Measurements from ENCODE around the gene ABHD1.

The ABHD1 gene

GRCh38 chr2:27162151-27163121 is 38.8 kb downstream of the ABHD1 start:
- H3K27me3 ChIP-seq (ENCODE audit: insufficient read depth, poor library complexity, severe bottlenecking): no peaks in the 10 kb centered on the region
- no peak overlapping the region for H3K27ac ChIP-seq (replicated peaks)
- no peak overlapping the region for H3K4me3 ChIP-seq (replicated peaks; ENCODE audit: insufficient read depth, low read length)
- no peak for TF ChIP-seq REST (IDR thresholded peaks at IDR 0.05; ENCODE audit: insufficient replicate concordance, low read depth)
- TF ChIP-seq, protein P1, sequence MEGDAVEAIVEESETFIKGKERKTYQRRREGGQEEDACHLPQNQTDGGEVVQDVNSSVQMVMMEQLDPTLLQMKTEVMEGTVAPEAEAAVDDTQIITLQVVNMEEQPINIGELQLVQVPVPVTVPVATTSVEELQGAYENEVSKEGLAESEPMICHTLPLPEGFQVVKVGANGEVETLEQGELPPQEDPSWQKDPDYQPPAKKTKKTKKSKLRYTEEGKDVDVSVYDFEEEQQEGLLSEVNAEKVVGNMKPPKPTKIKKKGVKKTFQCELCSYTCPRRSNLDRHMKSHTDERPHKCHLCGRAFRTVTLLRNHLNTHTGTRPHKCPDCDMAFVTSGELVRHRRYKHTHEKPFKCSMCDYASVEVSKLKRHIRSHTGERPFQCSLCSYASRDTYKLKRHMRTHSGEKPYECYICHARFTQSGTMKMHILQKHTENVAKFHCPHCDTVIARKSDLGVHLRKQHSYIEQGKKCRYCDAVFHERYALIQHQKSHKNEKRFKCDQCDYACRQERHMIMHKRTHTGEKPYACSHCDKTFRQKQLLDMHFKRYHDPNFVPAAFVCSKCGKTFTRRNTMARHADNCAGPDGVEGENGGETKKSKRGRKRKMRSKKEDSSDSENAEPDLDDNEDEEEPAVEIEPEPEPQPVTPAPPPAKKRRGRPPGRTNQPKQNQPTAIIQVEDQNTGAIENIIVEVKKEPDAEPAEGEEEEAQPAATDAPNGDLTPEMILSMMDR (IDR thresholded peaks at IDR 0.05; ENCODE audit: insufficient read depth, low read length): no peak
- TF ChIP-seq GABPA (IDR thresholded peaks at IDR 0.05; ENCODE audit: low read depth): no peak
- no peak for TF ChIP-seq SPI1 (IDR thresholded peaks at IDR 0.05; ENCODE audit: borderline replicate concordance, low read depth)
- no peak for TF ChIP-seq POLR2AphosphoS5 (IDR thresholded peaks at IDR 0.05; ENCODE audit: low read depth)
- DNase-seq (ENCODE audit: low read depth in 1 of 2, low spot score in 1 of 2): no peak

GRCh38 chr2:27164960-27165763 is 41.5 kb downstream of the ABHD1 start:
- no peaks in the 10 kb centered on the region for H3K27me3 ChIP-seq (ENCODE audit: insufficient read depth, poor library complexity, severe bottlenecking)
- DNase-seq (ENCODE audit: low read depth in 1 of 2, low spot score in 1 of 2): no peak
- H3K27ac ChIP-seq (replicated peaks): no peak overlapping the region
- TF ChIP-seq SPI1 (IDR thresholded peaks at IDR 0.05; ENCODE audit: borderline replicate concordance, low read depth): no peak
- no peak for TF ChIP-seq REST (IDR thresholded peaks at IDR 0.05; ENCODE audit: insufficient replicate concordance, low read depth)
- TF ChIP-seq GABPA (IDR thresholded peaks at IDR 0.05; ENCODE audit: low read depth): no peak
- no peak for TF ChIP-seq POLR2AphosphoS5 (IDR thresholded peaks at IDR 0.05; ENCODE audit: low read depth)
- TF ChIP-seq, protein P1 (IDR thresholded peaks at IDR 0.05; ENCODE audit: insufficient read depth, low read length): no peak
- H3K4me3 ChIP-seq (replicated peaks; ENCODE audit: insufficient read depth, low read length): no peak overlapping the region

- no peak for TF ChIP-seq SPI1 (IDR thresholded peaks at IDR 0.05; ENCODE audit: borderline replicate concordance, low read depth)
- TF ChIP-seq POLR2AphosphoS5 (IDR thresholded peaks at IDR 0.05; ENCODE audit: low read depth): no peak
- TF ChIP-seq, protein P1 (IDR thresholded peaks at IDR 0.05; ENCODE audit: insufficient read depth, low read length): no peak
- no peak for TF ChIP-seq REST (IDR thresholded peaks at IDR 0.05; ENCODE audit: insufficient replicate concordance, low read depth)
- no peak for TF ChIP-seq GABPA (IDR thresholded peaks at IDR 0.05; ENCODE audit: low read depth)
- Histone ChIP-seq H3K4me3 (replicated peaks; ENCODE audit: insufficient read depth, low read length) (no peak overlapping the region), H3K27me3 (ENCODE audit: insufficient read depth, poor library complexity, severe bottlenecking) (peaks cover 4% of the 10 kb centered on the region), H3K27ac (replicated peaks) (no peak overlapping the region)
- DNase-seq (ENCODE audit: low read depth in 1 of 2, low spot score in 1 of 2): no peak
Observed at GRCh38 chr2:27170581-27171337, 47.1 kb downstream of the ABHD1 start.
